GM06990 (cell line): ENCODE data around the gene AAK1.

ENCODE experiments used
- DNase-seq: peaks from one replicate; pipeline ENCODE4 v3.0.0-alpha.2; 2011; ENCODE audit not compliant: insufficient read length; ENCODE audit errors: extremely low read depth
- H3K27me3 ChIP-seq: replicated peaks from 2 replicates; pipeline ENCODE4 v1.6.0; 2011; ENCODE audit warnings: low read length; ENCODE audit not compliant: control insufficient read depth, insufficient read depth
- H3K36me3 ChIP-seq: 2 replicates; pipeline ENCODE4 v1.5.1; 2011; ENCODE audit warnings: low read length; ENCODE audit not compliant: control insufficient read depth, insufficient read depth
- H3K4me3 ChIP-seq: replicated peaks from 2 replicates; pipeline ENCODE4 v1.5.1; 2011; ENCODE audit warnings: low read depth, mild to moderate bottlenecking, control low read depth, low read length
- TF ChIP-seq, protein P1 (sequence below): IDR thresholded peaks from 2 replicates; pipeline ENCODE4 v1.5.1; 2011; ENCODE audit warnings: low read length, control low read depth, mild to moderate bottlenecking, inconsistent platforms; ENCODE audit not compliant: insufficient read depth, poor library complexity, severe bottlenecking

The AAK1 gene

DNA sequence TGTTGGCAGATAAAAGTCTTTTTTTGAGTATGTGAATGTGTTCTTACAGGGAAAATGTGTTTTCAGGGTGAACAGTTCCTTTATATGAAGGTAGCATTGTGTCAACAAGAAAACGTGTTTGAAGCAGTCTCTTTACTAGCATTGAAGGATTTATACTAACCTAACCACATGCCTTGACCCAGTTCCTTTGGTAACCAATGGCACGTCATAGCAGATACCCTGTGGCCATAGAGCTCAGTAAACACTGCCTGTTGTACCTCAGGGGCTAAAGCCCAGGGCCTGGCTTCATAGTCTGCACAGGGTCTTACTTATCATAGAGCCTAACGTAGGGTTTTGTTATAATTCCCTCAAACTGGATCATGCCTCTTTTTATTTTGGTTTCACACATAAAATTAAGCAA lies 174.2 kb downstream of the AAK1 start:
- TF ChIP-seq, protein P1, sequence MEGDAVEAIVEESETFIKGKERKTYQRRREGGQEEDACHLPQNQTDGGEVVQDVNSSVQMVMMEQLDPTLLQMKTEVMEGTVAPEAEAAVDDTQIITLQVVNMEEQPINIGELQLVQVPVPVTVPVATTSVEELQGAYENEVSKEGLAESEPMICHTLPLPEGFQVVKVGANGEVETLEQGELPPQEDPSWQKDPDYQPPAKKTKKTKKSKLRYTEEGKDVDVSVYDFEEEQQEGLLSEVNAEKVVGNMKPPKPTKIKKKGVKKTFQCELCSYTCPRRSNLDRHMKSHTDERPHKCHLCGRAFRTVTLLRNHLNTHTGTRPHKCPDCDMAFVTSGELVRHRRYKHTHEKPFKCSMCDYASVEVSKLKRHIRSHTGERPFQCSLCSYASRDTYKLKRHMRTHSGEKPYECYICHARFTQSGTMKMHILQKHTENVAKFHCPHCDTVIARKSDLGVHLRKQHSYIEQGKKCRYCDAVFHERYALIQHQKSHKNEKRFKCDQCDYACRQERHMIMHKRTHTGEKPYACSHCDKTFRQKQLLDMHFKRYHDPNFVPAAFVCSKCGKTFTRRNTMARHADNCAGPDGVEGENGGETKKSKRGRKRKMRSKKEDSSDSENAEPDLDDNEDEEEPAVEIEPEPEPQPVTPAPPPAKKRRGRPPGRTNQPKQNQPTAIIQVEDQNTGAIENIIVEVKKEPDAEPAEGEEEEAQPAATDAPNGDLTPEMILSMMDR: no peak
- Histone ChIP-seq H3K27me3 (no peaks in the 10 kb centered on the region), H3K36me3 (peaks cover 5% of the 10 kb centered on the region), H3K4me3 (no peak overlapping the region)
- no peak for DNase-seq

DNA sequence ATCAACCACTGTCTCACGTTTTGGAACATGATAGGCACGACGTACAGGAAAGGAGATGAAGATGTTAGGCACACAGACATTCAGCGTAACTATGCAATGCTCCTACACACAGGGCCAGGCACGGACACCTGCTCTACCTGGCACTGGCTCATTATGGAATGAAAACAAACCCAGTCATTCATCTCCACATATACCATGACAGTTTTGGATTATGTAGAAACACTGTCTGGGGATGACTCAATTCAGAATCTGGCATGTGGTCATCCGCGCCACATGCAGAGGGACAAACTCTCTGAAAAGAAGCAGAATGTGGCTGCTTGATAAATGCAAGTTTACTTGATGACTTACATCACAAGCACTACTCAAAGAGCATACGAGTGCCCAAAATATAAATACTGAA lies 176.8 kb downstream of the AAK1 start:
- TF ChIP-seq, protein P1: no peak
- no peak overlapping the region for H3K4me3 ChIP-seq
- no peak for DNase-seq
- H3K27me3 ChIP-seq: no peaks in the 10 kb centered on the region
- peaks cover 5% of the 10 kb centered on the region for H3K36me3 ChIP-seq

DNA sequence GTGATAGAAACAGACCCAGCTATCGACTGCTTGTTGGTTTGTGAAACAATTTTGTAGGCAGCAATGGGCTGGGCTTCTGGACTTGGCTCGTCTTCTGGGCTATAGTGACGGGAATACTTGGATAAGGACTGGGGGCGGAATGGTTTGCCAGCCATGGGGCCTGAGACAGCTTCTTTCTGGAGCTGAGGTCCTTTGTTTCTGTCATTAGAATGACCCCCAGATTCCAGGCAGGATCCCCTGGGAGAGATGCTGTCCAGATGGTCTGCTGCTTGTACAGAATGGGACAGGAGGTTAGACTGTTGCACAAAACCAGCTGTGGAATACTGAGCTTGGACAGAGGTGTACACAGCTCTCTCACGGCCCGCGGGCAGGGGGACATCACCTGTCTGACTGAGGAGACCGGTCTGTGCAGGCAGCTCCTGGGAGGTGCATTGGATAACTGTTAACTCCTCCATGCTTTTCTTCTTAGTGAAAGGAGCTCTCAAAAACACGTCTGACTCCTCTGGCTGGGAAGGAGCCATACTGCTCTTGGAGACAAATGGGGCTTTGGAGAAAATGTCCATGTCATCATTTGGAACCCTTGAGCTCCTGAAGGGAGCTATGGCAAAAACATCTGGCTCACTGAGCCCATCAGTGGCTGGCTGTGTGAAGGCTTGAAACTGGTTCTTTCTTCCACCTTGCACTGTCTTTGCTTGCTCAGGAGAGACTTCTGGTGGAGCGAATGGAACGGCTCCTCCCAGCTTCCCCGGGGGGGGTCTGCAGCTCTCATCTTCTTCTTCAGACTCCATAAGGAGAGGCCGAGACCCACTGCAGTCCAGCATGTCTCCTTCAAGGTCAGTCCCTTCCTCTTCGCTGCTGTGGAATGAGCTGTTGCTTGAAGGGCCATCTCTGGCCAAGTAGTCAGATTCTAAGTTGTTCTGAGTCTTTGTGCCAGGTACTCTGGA lies 177.8 kb downstream of the AAK1 start:
- Histone ChIP-seq H3K36me3 (peaks cover 5% of the 10 kb centered on the region), H3K4me3 (no peak overlapping the region), H3K27me3 (no peaks in the 10 kb centered on the region)
- DNase-seq: no peak
- TF ChIP-seq, protein P1: no peak

DNA sequence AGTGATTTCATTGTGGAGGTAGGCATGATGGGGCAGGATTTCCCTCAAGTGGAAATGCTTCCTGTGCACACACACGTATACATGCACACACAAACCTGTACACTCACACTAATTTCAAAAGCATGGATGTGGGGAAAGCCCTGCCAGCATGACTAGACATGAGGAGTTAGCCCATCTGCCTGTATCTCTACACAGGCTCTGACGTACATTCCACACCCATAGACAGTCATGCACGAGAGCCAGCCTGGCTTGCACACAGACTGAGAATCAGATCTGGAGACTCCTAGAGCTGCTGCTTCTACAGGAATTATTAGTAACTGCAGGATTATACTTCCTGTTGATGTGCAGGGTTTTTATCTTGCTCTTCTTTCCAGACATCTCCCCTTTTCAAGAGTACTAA lies 179.0 kb downstream of the AAK1 start:
- TF ChIP-seq, protein P1: no peak
- no peak for DNase-seq
- Histone ChIP-seq H3K4me3 (no peak overlapping the region), H3K27me3 (no peaks in the 10 kb centered on the region), H3K36me3 (peaks cover 5% of the 10 kb centered on the region)

DNA sequence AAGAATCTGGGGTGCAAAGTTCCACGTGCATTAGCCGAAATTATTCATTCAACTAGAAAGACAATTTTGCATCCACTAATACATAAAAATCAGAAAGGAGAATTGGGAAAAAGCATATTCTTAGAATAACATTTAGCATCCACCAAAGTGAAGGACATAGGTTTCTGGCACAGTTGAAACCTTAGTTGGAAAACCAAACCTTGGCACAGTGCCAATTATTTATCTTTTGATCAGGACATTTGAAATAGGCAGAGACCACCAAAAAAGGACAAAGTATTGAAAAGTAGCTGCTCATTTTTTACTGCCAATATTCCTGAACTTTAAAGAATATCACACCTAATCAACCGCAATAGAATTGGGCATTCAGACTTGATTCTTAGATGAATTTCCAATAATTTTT lies 180.8 kb downstream of the AAK1 start:
- peaks cover 5% of the 10 kb centered on the region for H3K36me3 ChIP-seq

More for the DNA sequence above, 180.8 kb downstream of the AAK1 start:
- no peak for DNase-seq
- Histone ChIP-seq H3K4me3 (no peak overlapping the region), H3K27me3 (no peaks in the 10 kb centered on the region)
- TF ChIP-seq, protein P1: no peak
